Measurements from ENCODE around the gene AGAP2.

DNA sequence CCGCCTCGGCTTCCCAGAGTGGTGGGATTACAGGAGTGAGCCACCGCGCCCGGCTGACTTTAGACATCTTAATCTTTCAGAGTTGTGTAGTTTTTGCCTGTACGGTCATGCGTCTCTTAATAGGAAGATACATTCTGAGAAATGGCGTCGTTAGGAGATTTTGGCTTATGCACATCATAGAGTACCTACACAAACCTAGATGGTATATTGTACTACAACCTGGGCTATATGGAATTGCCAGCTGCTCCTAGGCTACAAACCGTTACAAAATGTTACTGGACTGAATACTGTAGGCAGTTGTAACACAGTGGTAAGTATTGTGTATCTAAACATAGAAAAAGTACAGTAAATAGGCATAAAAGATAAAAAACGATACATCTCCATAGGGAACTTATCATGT is 45.3 kb upstream of the AGAP2 start:
- TF ChIP-seq POLR2AphosphoS5 (IDR thresholded peaks at IDR 0.05; ENCODE audit: low read depth, low read length) (no peak), POLR2A (IDR thresholded peaks at IDR 0.05; ENCODE audit: low read depth, low read length) (no peak)

Measured in GM12892 (cell line).